ENCODE data around the gene TLX2. TPM values are rescaled to one million over a fixed set of nuclear protein-coding genes. Genes with fewer than 3 reads are reported as not detected.

Gene TLX2
- total and polyA plus RNA-seq, 2 experiments from 2014 or later = not detected

DNA sequence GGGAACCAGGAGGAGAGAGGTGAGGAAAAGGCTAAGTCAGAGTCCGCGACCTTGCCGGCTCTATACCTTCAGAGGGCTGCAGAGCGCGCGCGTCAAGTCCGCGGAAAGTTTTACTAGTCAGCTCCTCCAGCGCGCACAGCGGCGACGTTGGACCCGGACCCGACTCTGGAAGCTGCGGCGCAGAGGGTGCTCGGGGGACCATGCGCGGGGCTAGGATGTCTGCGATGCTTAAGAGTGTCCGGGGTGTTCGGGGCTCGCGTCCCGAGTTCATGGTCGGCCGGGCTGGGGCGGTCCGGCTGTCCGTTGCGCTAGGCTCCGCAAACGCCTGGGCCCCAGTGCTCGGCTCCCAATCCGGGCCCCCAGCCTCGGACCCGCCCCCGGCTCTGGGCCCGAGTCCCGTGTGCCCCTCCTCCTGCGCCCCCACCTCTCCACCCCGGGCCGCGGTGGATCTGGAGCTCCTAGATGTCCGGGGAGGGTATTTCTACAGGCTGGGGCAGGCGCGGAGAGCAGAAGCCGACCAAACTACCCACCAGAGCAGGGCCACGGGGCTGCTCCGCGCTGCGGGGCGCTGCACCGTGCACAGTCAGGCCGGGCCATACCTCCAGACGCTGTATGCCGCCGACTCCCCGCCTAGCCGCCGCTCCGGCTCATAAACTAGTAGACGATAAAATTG is 14.8 kb upstream of the TLX2 start, which contains the start of gene LBX2:
LBX2 (minus strand) TSS at position 337 of the 673 bp plus-strand sequence; CDS start at position 271, 66 bp downstream.
- Histone ChIP-seq H3F3A (ENCODE audit: insufficient read depth) (peaks cover 5% of the 10 kb centered on the region; the same call in 1 of the 2 replicates), H3K9me2 (ENCODE audit: insufficient read depth) (no peaks in the 10 kb centered on the region), H3K4me2 (ENCODE audit: unreplicated experiment) (peak within 1 kb of the TSS; percentile 96), H3K9ac (0 out of 2 replicates have a peak within 1 kb of the TSS, but pooled peaks have one; percentile 4), H3K4me1 (ENCODE audit: insufficient read depth) (peaks cover 11% of the 10 kb centered on the region), H3K27ac (no peak within 1 kb of the TSS), H3K4me3 (peak within 1 kb of the TSS; percentile 68), H3K9me3 (ENCODE audit: low read depth) (no peaks in the 10 kb centered on the region), H3K27me3 (replicated peaks; ENCODE audit: insufficient read depth) (no peaks in the 10 kb centered on the region), H3K36me3 (ENCODE audit: low read depth) (no peaks in the 10 kb centered on the region), H2AFZ (peak within 1 kb of the TSS; percentile 68), H4K20me1 (ENCODE audit: insufficient read depth) (no peaks in the 10 kb centered on the region), H3K79me2 (ENCODE audit: insufficient read depth) (no peaks in the 10 kb centered on the region)
- TF ChIP-seq EZH2 (IDR thresholded peaks at IDR 0.05; ENCODE audit: insufficient read depth, poor library complexity, severe bottlenecking) (peak; percentile 8), EZH2phosphoT487 (IDR thresholded peaks at IDR 0.05; ENCODE audit: insufficient read depth, low read depth) (no peak)
- WGBS, 2 experiments (ENCODE audit: low coverage in 1 of 2, low lambda C conversion rate in 2 of 2, missing lambda C conversion rate in 2 of 2) = 11 to 15% methylated on average over 48 to 65 of the region's 65 CpGs
- in situ Hi-C loops (cut with MboI) = no loop called here
- peak; percentile 63 for DNase-seq

DNA sequence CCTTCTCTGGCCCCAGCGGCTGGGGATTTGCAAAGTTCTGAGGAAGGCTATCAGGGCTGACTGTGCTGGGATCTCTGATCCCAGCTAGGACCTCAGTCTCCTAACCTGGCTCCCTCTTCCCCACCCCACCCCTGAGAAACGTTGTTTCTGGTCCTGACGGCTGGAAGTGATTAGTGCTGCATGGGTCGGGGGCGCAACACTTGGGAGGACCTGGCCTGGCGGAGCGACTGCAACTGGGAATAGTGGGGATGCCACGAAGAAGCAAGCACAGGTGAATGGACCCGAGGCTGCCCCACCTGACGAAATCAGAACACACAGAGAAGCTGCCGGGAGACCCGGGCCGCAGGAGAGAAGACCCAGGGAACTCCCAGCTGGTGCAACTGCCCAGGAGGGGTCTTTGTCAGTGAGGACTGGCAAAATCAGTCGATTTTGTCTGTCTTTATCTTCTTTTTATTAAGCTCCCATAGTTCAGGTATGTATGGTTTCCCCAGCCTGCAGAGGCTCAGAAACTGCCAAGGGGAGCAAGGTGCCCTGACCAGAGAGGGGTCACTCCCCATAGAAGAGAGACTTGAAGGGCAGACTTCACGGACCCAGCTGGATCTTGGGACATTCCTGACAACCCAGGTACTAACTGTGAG is 14.2 kb upstream of the TLX2 start:
- in situ Hi-C loops (cut with MboI) = loop anchor here (5.0 kb wide), 1 partner anchor 87 kb away; no protein-coding TSS in a partner anchor
- Histone ChIP-seq H3K27ac (no peak overlapping the region), H3F3A (ENCODE audit: insufficient read depth) (peaks cover 12% of the 10 kb centered on the region), H3K4me2 (ENCODE audit: unreplicated experiment) (no peak overlapping the region), H3K9me2 (ENCODE audit: insufficient read depth) (no peaks in the 10 kb centered on the region), H3K79me2 (ENCODE audit: insufficient read depth) (peaks cover 5% of the 10 kb centered on the region; the same call in 1 of the 2 replicates), H3K27me3 (replicated peaks; ENCODE audit: insufficient read depth) (no peaks in the 10 kb centered on the region), H3K4me3 (no peak overlapping the region), H2AFZ (no peak overlapping the region), H3K9ac (no peak overlapping the region), H3K9me3 (ENCODE audit: low read depth) (no peaks in the 10 kb centered on the region), H3K36me3 (ENCODE audit: low read depth) (no peaks in the 10 kb centered on the region), H3K4me1 (ENCODE audit: insufficient read depth) (peaks cover 16% of the 10 kb centered on the region), H4K20me1 (ENCODE audit: insufficient read depth) (no peaks in the 10 kb centered on the region)
- 69 to 72% methylated on average over 15 of the region's 15 CpGs for WGBS, 2 experiments (ENCODE audit: low coverage in 1 of 2, low lambda C conversion rate in 2 of 2, missing lambda C conversion rate in 2 of 2)
- TF ChIP-seq EZH2phosphoT487 (IDR thresholded peaks at IDR 0.05; ENCODE audit: insufficient read depth, low read depth) = no peak
- no peak for TF ChIP-seq EZH2 (IDR thresholded peaks at IDR 0.05; ENCODE audit: insufficient read depth, poor library complexity, severe bottlenecking)
- DNase-seq = no peak

DNA sequence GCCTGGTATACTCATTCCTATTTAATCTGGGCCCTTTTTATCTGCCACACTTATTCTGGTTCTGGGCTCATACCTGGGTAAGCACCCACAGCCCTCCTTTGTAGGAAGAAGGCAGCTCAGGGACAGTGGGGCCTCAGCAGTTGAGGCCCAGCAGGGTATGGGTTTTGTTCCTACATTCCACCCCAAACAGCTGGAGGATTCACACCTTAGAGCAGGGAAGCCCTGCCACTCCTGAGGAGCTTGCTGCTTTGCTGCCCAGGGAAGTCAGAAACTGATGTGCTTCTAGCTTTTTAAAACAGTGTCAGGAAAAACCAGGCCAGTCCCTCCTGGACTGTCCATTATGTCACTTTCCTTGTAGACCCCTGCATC is 13.7 kb upstream of the TLX2 start:
- H3F3A ChIP-seq (ENCODE audit: insufficient read depth) = peaks cover 12% of the 10 kb centered on the region
- H3K4me2 ChIP-seq (ENCODE audit: unreplicated experiment) = no peak overlapping the region
- TF ChIP-seq EZH2 (IDR thresholded peaks at IDR 0.05; ENCODE audit: insufficient read depth, poor library complexity, severe bottlenecking) = no peak
- no peak for TF ChIP-seq EZH2phosphoT487 (IDR thresholded peaks at IDR 0.05; ENCODE audit: insufficient read depth, low read depth)
- H3K9ac ChIP-seq = no peak overlapping the region
- no peak overlapping the region for H2AFZ ChIP-seq
- H3K4me1 ChIP-seq (ENCODE audit: insufficient read depth) = peaks cover 21% of the 10 kb centered on the region
- H3K9me2 ChIP-seq (ENCODE audit: insufficient read depth) = no peaks in the 10 kb centered on the region
- H3K4me3 ChIP-seq = no peak overlapping the region
- DNase-seq = no peak
- peaks cover 10% of the 10 kb centered on the region for H3K79me2 ChIP-seq (ENCODE audit: insufficient read depth)
- no peaks in the 10 kb centered on the region for H3K27me3 ChIP-seq (replicated peaks; ENCODE audit: insufficient read depth)
- no peak overlapping the region for H3K27ac ChIP-seq
- no peaks in the 10 kb centered on the region for H4K20me1 ChIP-seq (ENCODE audit: insufficient read depth)
- in situ Hi-C loops (cut with MboI) = loop anchor here (5.0 kb wide), 1 partner anchor 87 kb away; no protein-coding TSS in a partner anchor
- no peaks in the 10 kb centered on the region for H3K36me3 ChIP-seq (ENCODE audit: low read depth)
- H3K9me3 ChIP-seq (ENCODE audit: low read depth) = no peaks in the 10 kb centered on the region

DNA sequence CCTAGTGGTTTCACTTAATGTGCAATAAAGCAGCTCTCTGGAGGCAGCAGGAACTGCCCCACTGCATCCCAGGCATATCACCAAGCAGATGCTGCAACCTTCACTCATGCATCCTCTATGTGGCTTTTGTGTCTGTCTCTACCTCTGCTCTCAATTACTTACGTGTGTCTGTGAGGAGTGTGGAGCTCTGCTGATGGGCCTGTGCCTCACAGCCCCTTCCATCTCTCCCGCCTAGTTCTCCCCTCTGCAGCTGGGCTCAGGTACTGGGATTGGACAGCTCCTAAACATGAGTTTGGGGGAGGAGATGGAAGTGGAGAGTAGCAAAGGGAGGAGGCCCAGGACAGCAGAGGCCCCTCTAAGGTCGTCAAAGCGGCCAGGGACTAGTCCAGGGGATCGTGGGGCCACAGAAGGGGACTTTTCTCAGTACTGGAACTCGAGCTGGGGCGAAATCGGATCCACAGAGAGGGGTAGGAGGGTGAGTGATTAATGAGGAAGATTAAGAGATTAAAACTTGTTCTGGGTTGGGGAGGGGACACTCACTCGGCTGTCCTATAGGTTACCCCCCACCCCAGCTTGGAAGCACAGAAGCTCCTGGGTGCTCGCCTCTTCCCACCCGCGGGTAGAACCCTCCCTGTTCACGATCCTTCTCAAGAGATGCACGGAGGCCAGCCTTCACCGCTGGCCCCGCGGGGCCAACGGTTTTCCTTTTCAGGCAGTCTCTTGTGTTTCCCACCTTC is 12.7 kb upstream of the TLX2 start:
- in situ Hi-C loops (cut with MboI) = loop anchor here (5.0 kb wide), 1 partner anchor 86 kb away; no protein-coding TSS in a partner anchor
- H3K4me2 ChIP-seq (ENCODE audit: unreplicated experiment) = peak overlapping the region; percentile 92

More for the DNA sequence above, 12.7 kb upstream of the TLX2 start:
- H2AFZ ChIP-seq = no peak overlapping the region
- H3K4me3 ChIP-seq = peak overlapping the region; percentile 76; the same call in 1 of the 2 replicates
- DNase-seq = no peak
- 83 to 84% methylated on average over 18 of the region's 18 CpGs for WGBS, 2 experiments (ENCODE audit: low coverage in 1 of 2, low lambda C conversion rate in 2 of 2, missing lambda C conversion rate in 2 of 2)
- H3K9me3 ChIP-seq (ENCODE audit: low read depth) = no peaks in the 10 kb centered on the region
- H3K27me3 ChIP-seq (replicated peaks; ENCODE audit: insufficient read depth) = no peaks in the 10 kb centered on the region
- no peaks in the 10 kb centered on the region for H3K36me3 ChIP-seq (ENCODE audit: low read depth)
- H4K20me1 ChIP-seq (ENCODE audit: insufficient read depth) = no peaks in the 10 kb centered on the region
- no peak overlapping the region for H3K27ac ChIP-seq
- peaks cover 13% of the 10 kb centered on the region for H3F3A ChIP-seq (ENCODE audit: insufficient read depth)
- TF ChIP-seq EZH2 (IDR thresholded peaks at IDR 0.05; ENCODE audit: insufficient read depth, poor library complexity, severe bottlenecking) = no peak
- no peak for TF ChIP-seq EZH2phosphoT487 (IDR thresholded peaks at IDR 0.05; ENCODE audit: insufficient read depth, low read depth)
- H3K9me2 ChIP-seq (ENCODE audit: insufficient read depth) = no peaks in the 10 kb centered on the region
- H3K9ac ChIP-seq = no peak overlapping the region
- H3K4me1 ChIP-seq (ENCODE audit: insufficient read depth) = peaks cover 30% of the 10 kb centered on the region
- peaks cover 20% of the 10 kb centered on the region for H3K79me2 ChIP-seq (ENCODE audit: insufficient read depth)

Measured in GM23248 (cell line).